ENCODE data around the gene UTS2. TPM values are rescaled to one million over a fixed set of nuclear protein-coding genes. Genes with fewer than 3 reads are reported as not detected.

UTS2 gene
- total and polyA plus RNA-seq, 2 of the 13 experiments (the other 11 are each of a cell fraction or from before 2014, with no cell fraction given), result not detected

DNA sequence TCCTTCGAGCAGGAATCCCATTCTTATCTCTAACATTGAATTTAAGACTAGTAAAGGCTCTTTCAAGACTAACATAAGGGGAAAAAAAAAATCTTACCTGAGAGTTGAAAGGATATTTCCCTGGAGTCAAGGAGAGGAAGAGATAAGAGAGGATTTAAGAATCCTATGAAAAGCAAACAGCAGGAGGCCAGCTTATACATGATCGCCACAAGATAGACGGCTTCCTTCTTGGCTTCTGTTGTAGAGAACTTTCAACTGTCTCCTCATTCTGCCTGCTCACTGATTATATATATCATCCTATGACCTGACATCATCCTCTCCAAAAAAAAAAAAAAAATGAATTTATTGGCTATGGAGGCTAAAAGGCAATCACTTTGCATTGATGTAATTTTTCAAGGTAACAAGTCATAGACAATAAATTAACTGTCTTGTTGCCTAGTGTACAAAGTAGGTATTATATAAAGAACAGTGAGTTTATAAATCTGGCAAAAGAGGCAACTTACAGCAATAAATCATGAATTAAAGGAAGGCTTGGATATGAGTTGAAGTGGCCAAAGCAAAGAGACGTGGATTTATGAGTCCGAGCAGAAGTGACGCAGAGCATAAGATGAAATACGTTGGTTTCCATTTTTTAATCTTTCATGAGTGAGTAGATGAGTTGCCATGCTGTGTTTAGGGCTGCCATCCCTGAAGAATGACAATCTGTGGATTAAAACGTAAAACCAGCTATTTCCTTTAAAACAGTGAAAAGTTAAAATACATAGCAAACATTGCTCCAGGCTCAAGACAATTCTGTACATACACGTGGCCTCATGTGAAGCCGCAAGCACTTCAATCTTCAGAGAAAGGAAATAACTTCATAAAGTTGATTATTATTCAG lies at the start of gene UTS2 (continued):
- TF ChIP-seq, protein P1, sequence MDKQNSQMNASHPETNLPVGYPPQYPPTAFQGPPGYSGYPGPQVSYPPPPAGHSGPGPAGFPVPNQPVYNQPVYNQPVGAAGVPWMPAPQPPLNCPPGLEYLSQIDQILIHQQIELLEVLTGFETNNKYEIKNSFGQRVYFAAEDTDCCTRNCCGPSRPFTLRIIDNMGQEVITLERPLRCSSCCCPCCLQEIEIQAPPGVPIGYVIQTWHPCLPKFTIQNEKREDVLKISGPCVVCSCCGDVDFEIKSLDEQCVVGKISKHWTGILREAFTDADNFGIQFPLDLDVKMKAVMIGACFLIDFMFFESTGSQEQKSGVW (CRISPR knock-in tag; IDR thresholded peaks at IDR 0.05; ENCODE audit: borderline replicate concordance), result no peak
- TF ChIP-seq TSC22D2 (CRISPR knock-in tag; IDR thresholded peaks at IDR 0.05; ENCODE audit: borderline replicate concordance) (no peak), NFRKB (IDR thresholded peaks at IDR 0.05) (no peak), GZF1 (CRISPR knock-in tag; IDR thresholded peaks at IDR 0.05) (no peak), SALL2 (CRISPR knock-in tag; IDR thresholded peaks at IDR 0.05) (no peak)

DNA sequence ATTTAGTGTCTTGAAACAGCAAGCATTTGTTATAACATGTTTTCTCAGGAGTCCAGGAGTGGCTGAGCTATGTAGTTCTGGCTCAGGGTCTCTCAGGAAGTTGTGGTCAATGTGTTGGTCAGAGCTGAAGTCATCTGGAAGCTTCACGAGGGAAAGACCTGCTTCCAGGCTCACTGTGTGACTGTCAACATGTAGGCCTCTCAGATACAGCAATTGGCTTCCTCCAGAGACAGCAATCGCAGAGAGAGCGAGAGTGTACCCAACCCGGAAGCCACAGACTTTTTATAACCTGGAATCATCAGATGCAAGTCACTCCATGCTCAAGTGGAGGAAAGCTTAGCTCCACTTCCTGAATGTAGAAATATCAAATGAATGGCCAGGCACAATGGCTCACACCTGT lies 46.9 kb upstream of the UTS2 start:
- H3K36me3 ChIP-seq (replicated peaks in 1 of 2; ENCODE audit: control insufficient read depth in 1 of 2, insufficient read depth in 2 of 2, low read length in 2 of 2), result no peaks in the 10 kb centered on the region
- ChIA-PET CTCF (ENCODE audit: low intra/inter-chr PET ratio, low total read pairs) (no interaction called here), POLR2A (no interaction called here)
- no peak overlapping the region for H3K27ac ChIP-seq (ENCODE audit: extremely low read length, insufficient read depth, low read length)
- TF ChIP-seq SRSF9 (IDR thresholded peaks at IDR 0.05; ENCODE audit: borderline replicate concordance, insufficient read depth, low read depth, low read length, poor library complexity, severe bottlenecking), result no peak
- no peak for TF ChIP-seq ZNF275 (CRISPR knock-in tag; IDR thresholded peaks at IDR 0.05; ENCODE audit: borderline replicate concordance)
- no peak for TF ChIP-seq NFYC (CRISPR knock-in tag; IDR thresholded peaks at IDR 0.05)
- TF ChIP-seq PRMT3 (CRISPR knock-in tag; IDR thresholded peaks at IDR 0.05; ENCODE audit: borderline replicate concordance, low read depth), result no peak
- TF ChIP-seq, protein P2, sequence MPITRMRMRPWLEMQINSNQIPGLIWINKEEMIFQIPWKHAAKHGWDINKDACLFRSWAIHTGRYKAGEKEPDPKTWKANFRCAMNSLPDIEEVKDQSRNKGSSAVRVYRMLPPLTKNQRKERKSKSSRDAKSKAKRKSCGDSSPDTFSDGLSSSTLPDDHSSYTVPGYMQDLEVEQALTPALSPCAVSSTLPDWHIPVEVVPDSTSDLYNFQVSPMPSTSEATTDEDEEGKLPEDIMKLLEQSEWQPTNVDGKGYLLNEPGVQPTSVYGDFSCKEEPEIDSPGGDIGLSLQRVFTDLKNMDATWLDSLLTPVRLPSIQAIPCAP (CRISPR knock-in tag; IDR thresholded peaks at IDR 0.05; ENCODE audit: low read depth), result no peak
- TF ChIP-seq RCOR2 (CRISPR knock-in tag; IDR thresholded peaks at IDR 0.05), result no peak
- no peak for TF ChIP-seq ZNF446 (CRISPR knock-in tag; IDR thresholded peaks at IDR 0.05)
- no peak for TF ChIP-seq SETDB1 (CRISPR knock-in tag; IDR thresholded peaks at IDR 0.05; ENCODE audit: borderline replicate concordance)
- H3K9me3 ChIP-seq (ENCODE audit: low read length), result no peaks in the 10 kb centered on the region
- DNase-seq (ENCODE audit: low spot score), result no peak
- no peak overlapping the region for H2AFZ ChIP-seq (ENCODE audit: low read length)
- no peak overlapping the region for H3K4me2 ChIP-seq (ENCODE audit: low read depth, low read length)
- intact Hi-C loops (cut with micrococcal nuclease; ENCODE audit: unreplicated experiment) (no loop called here), in situ Hi-C loops (cut with HindIII; ENCODE audit: extremely low pct_ligation_motif_present, low pct_unique_long_range_greater_than_20kb) (loop anchor here (5.0 kb wide), 2 partner anchors 92 to 237 kb away; no protein-coding TSS in a partner anchor)
- WGBS (ENCODE audit: low lambda C conversion rate), result 40% methylated on average over 4 of the region's 4 CpGs
- H3K4me1 ChIP-seq (ENCODE audit: insufficient read depth, low read length), result no peaks in the 10 kb centered on the region
- H4K20me1 ChIP-seq (ENCODE audit: insufficient read depth, low read length), result no peaks in the 10 kb centered on the region
- no peak overlapping the region for H3K9ac ChIP-seq (ENCODE audit: insufficient read depth, low read depth, low read length)
- peaks cover 1 to 18% of the 10 kb centered on the region in 2 experiments; a peak in 3 of 5 replicates for H3K27me3 ChIP-seq (ENCODE audit: control insufficient read depth in 1 of 2, insufficient read depth in 2 of 2, low read length in 2 of 2)
- no TSS peak for BruUV-seq (replicated peaks)
- no peak overlapping the region for H3K4me3 ChIP-seq (replicated peaks in 1 of 3; ENCODE audit: insufficient read depth in 1 of 3, low read depth in 2 of 3, low read length in 3 of 3)
- ATAC-seq, result no peak
- no peak for FAIRE-seq
- H3K79me2 ChIP-seq (ENCODE audit: insufficient read depth, low read length), result no peaks in the 10 kb centered on the region

All from HepG2 (cell line).